Neural cell (in vitro differentiated cells): ENCODE measurements around the gene MYO5C.
"Not testable (repeated sequence)": the region's sequence is repeated elsewhere in the genome, so short reads cannot be mapped to it uniquely, and the experiment has no call there.

Experiments
- POLR2AphosphoS5 ChIP-seq: IDR thresholded peaks from 2 replicates; pipeline ENCODE4 v1.6.1; 2012
- TAF1 ChIP-seq: IDR thresholded peaks from 2 replicates; pipeline ENCODE4 v1.6.1; 2012; ENCODE audit warnings: low read depth
- TF ChIP-seq, protein P1 (sequence below): fragments of 450-650 bp; IDR thresholded peaks from 2 replicates; pipeline ENCODE4 v1.5.1; 2014; ENCODE audit warnings: antibody characterized with exemption, mild to moderate bottlenecking, moderate library complexity; ENCODE audit not compliant: poor library complexity, severe bottlenecking
- TF ChIP-seq, protein P2 (sequence below): IDR thresholded peaks from 2 replicates; pipeline ENCODE4 v1.6.1; 2012; ENCODE audit warnings: borderline replicate concordance

DNA sequence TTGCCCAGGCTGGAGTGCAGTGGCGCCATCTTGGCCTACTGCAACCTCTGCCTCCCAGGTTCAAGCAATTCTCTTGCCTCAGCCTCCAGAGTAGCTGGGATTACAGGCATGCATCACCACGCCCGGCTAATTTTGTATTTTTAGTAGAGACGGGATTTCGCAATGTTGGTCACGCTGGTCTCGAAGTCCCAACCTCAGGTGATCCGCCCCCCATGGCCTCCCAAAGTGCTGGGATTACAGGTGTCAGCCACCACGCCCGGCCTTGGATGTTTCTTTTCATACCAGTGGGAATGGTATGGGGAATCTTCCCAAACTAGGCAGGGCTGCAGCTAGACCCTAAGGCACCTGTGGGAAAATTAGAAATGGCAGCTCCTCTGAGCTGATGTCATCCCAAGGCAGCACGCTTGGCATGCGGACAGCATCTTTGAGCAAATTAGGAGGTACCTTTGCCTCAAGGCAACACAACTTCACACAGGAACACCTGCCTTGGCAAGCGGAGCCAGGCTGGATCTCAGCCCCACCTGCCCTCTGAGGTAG, 56.5 kb downstream of the MYO5C start:
- TF ChIP-seq, protein P1, sequence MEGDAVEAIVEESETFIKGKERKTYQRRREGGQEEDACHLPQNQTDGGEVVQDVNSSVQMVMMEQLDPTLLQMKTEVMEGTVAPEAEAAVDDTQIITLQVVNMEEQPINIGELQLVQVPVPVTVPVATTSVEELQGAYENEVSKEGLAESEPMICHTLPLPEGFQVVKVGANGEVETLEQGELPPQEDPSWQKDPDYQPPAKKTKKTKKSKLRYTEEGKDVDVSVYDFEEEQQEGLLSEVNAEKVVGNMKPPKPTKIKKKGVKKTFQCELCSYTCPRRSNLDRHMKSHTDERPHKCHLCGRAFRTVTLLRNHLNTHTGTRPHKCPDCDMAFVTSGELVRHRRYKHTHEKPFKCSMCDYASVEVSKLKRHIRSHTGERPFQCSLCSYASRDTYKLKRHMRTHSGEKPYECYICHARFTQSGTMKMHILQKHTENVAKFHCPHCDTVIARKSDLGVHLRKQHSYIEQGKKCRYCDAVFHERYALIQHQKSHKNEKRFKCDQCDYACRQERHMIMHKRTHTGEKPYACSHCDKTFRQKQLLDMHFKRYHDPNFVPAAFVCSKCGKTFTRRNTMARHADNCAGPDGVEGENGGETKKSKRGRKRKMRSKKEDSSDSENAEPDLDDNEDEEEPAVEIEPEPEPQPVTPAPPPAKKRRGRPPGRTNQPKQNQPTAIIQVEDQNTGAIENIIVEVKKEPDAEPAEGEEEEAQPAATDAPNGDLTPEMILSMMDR = not testable (repeated sequence)
- not testable (repeated sequence) for TF ChIP-seq TAF1, POLR2AphosphoS5
- TF ChIP-seq, protein P2, sequence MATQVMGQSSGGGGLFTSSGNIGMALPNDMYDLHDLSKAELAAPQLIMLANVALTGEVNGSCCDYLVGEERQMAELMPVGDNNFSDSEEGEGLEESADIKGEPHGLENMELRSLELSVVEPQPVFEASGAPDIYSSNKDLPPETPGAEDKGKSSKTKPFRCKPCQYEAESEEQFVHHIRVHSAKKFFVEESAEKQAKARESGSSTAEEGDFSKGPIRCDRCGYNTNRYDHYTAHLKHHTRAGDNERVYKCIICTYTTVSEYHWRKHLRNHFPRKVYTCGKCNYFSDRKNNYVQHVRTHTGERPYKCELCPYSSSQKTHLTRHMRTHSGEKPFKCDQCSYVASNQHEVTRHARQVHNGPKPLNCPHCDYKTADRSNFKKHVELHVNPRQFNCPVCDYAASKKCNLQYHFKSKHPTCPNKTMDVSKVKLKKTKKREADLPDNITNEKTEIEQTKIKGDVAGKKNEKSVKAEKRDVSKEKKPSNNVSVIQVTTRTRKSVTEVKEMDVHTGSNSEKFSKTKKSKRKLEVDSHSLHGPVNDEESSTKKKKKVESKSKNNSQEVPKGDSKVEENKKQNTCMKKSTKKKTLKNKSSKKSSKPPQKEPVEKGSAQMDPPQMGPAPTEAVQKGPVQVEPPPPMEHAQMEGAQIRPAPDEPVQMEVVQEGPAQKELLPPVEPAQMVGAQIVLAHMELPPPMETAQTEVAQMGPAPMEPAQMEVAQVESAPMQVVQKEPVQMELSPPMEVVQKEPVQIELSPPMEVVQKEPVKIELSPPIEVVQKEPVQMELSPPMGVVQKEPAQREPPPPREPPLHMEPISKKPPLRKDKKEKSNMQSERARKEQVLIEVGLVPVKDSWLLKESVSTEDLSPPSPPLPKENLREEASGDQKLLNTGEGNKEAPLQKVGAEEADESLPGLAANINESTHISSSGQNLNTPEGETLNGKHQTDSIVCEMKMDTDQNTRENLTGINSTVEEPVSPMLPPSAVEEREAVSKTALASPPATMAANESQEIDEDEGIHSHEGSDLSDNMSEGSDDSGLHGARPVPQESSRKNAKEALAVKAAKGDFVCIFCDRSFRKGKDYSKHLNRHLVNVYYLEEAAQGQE = not testable (repeated sequence)
